Stomach (tissue), 19 donors: ENCODE results near the gene TRIM42. TPM values are rescaled to one million over a fixed set of nuclear protein-coding genes. Genes with fewer than 3 reads are reported as not detected.

Source experiments
- DNase-seq, 2 donors: peaks; one replicate each; pipeline versions ENCODE4 v3.0.0 to v3.0.0-alpha.2; 2013 to 2019
- H3K27ac ChIP-seq, 5 donors: fragments of 200-600 bp in 4 of 5; sonication (generic) in 4 of 5; one replicate each; pipeline ENCODE4 v1.5.1; 2013 to 2019; ENCODE audit warnings: mild to moderate bottlenecking in 1 of 5, moderate library complexity in 1 of 5
- H3K27me3 ChIP-seq, 3 donors: fragments of 200-600 bp; sonication (generic); one replicate each; pipeline ENCODE4 v1.5.1; 2017 to 2019; ENCODE audit warnings: mixed run types in 1 of 3
- H3K36me3 ChIP-seq, 4 donors: fragments of 200-600 bp; sonication (generic); 1 replicate in 3 of 4; 2 replicates in 1 of 4; pipeline ENCODE4 v1.5.1; 2016 to 2019
- H3K4me1 ChIP-seq, 4 donors: fragments of 200-600 bp; sonication (generic); one replicate each; pipeline ENCODE4 v1.5.1; 2016 to 2019
- H3K4me3 ChIP-seq, 4 donors: fragments of 200-600 bp; sonication (generic) in 3 of 4; one replicate each; pipeline ENCODE4 v1.5.1; 2016 to 2019; ENCODE audit warnings: mild to moderate bottlenecking in 1 of 4
- H3K9me3 ChIP-seq, 4 donors: fragments of 200-600 bp; sonication (generic); one replicate each; pipeline ENCODE4 v1.5.1; 2016 to 2019
- CTCF ChIP-seq, 7 experiments: fragments of 450-650 bp in 4 of 7; fragments of 200-600 bp in 3 of 7; sonication (generic) in 3 of 7; IDR thresholded peaks; one replicate each; pipeline ENCODE4 v1.5.1; 2016 to 2019; ENCODE audit warnings: antibody characterized with exemption in 7 of 7, control low read depth in 2 of 7, mild to moderate bottlenecking in 1 of 7
- EP300 ChIP-seq: sonication (generic); formaldehyde crosslinking; IDR thresholded peaks from one replicate; pipeline ENCODE4 v1.6.1; 2017; ENCODE audit warnings: antibody characterized with exemption
- POLR2A ChIP-seq, 4 donors: fragments of 450-650 bp; IDR thresholded peaks; one replicate each; pipeline ENCODE4 v1.6.1; 2016; ENCODE audit warnings: antibody characterized with exemption in 4 of 4, control low read depth in 2 of 4, mild to moderate bottlenecking in 1 of 4, moderate library complexity in 1 of 4
- POLR2AphosphoS5 ChIP-seq, 3 donors: sonication (generic); formaldehyde crosslinking; IDR thresholded peaks; one replicate each; pipeline ENCODE4 v1.6.1; 2016; ENCODE audit warnings: antibody characterized with exemption in 3 of 3
- WGBS, 5 donors: extraction: QIAGEN DNeasy Blood & Tissue Kit in 3 of 5; methylation state at CpG; one replicate each; pipeline versions ENCODE4 v1.1.5 to v1.1.7; 2013 to 2018; 5-methylcytosine and 5-hydroxymethylcytosine counted together
- intact Hi-C: fragments of 100-400 bp; cut with DNase I; formaldehyde crosslinking; loops from one replicate; pipeline ENCODE4 v1.15.1; 2023; ENCODE audit warnings: low total_unique reads
- long read RNA-seq, 10 donors: transcript quantifications; one replicate each; lab custom pipeline, GENCODE V29; 2026
- polyA plus RNA-seq, 3 donors: library from polyadenylated mRNA; stranded (reverse); fragments of 200-250 nt; gene quantifications; one replicate each; pipeline ENCODE4 v1.2.3, GENCODE V29; 2013
- total RNA-seq, 5 donors: library from RNA; depleted of rRNA; stranded (reverse); fragments of >200 nt; gene quantifications; one replicate each; pipeline versions ENCODE4 v1.1.0 to v1.2.3, GENCODE V29; 2014 to 2016
- donor health status: healthy with polysubstance abuse.
- donor health status: Bipolar disorder and iron deficiency.
- donor health status: healthy.

The TRIM42 gene
- total RNA-seq (not detected), polyA plus RNA-seq (not detected)
- long read RNA-seq, donor 1 = 0 reads
- long read RNA-seq, donor 2 = 0 reads
- long read RNA-seq, donor 3 = 0 reads
- long read RNA-seq, donor 4 = 0 reads
- long read RNA-seq, donor 5 = 0 reads
- long read RNA-seq, donor 6 = 0 reads
- long read RNA-seq, donor 7 = 0 reads
- long read RNA-seq, donor 8 = 0 reads
- long read RNA-seq, donor 9 = 0 reads
- long read RNA-seq, donor 10 = 0 reads

GRCh38 chr3:140677764-140678163 lies at the start of gene TRIM42:
TSS of gene TRIM42 (plus strand) at chr3:140678064. CDS start at chr3:140678230, 166 bp downstream.
- no peak for DNase-seq
- Histone ChIP-seq H3K4me3 (no peak within 1 kb of the TSS), H3K27ac (no peak within 1 kb of the TSS), H3K36me3 (no peaks in the 10 kb centered on the region), H3K9me3 (peaks cover 0 to 8% (median 3%) of the 10 kb centered on the region in 4 donors), H3K4me1 (no peaks in the 10 kb centered on the region), H3K27me3 (no peaks in the 10 kb centered on the region)
- intact Hi-C loops = no loop called here
- 78 to 88% (median 83%) methylated on average over 2 of the region's 2 CpGs for WGBS, 5 donors
- TF ChIP-seq CTCF (IDR thresholded peaks at IDR 0.05) (no peak), POLR2AphosphoS5 (IDR thresholded peaks at IDR 0.05) (no peak), POLR2A (IDR thresholded peaks at IDR 0.05) (no peak), EP300 (no peak)

GRCh38 chr3:140628606-140629005 lies 49.3 kb upstream of the TRIM42 start:
- H3K4me1 ChIP-seq = no peaks in the 10 kb centered on the region
- H3K36me3 ChIP-seq = no peaks in the 10 kb centered on the region
- intact Hi-C loops = no loop called here
- H3K27ac ChIP-seq = no peak overlapping the region
- no peaks in the 10 kb centered on the region for H3K9me3 ChIP-seq
- H3K27me3 ChIP-seq = no peaks in the 10 kb centered on the region
- 16 to 50% (median 33%) methylated on average over 4 of the region's 4 CpGs for WGBS, 5 donors
- no peak for DNase-seq
- no peak for TF ChIP-seq POLR2AphosphoS5 (IDR thresholded peaks at IDR 0.05)
- TF ChIP-seq EP300 = no peak
- no peak for TF ChIP-seq POLR2A (IDR thresholded peaks at IDR 0.05)
- TF ChIP-seq CTCF (IDR thresholded peaks at IDR 0.05) = no peak
- no peak overlapping the region for H3K4me3 ChIP-seq

DNA sequence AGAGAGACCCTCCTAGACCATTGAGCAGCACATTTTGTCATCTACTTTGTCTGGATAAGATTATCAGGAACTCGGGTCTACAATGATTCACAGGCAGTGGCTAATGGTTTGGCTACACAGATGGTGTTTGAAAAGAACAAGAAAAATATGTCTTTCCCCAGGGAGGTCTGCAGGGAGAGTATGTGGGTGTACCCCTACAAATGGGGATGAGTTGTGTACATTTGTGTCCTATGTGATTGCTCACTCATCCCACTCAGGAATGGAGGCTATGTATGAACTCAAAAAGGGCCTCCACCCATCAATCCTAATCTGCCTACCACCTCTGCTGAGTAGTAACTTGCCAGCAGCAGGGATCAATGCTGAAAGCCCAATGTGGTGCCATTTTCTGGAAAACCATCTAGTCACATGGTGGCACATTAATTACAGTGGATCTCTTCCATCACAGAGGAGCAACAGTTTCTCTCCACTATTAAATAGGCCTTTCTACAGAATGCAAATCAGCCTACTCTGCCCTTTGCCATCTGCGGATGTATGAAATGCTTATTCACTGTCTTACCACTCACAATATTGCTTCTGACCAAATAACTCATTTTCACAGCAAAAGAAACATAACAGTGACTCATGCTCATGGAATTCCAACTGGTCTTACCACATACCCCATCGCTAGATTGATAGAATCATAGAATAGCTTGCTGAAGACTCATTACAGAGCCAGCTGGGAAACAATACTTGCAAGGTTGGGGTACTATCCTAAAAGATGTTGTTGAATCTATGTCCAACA lies 48.3 kb upstream of the TRIM42 start:
- H3K4me1 ChIP-seq = no peaks in the 10 kb centered on the region
- H3K9me3 ChIP-seq = no peaks in the 10 kb centered on the region
- H3K36me3 ChIP-seq = no peaks in the 10 kb centered on the region
- 65 to 77% (median 69%) methylated on average over 3 of the region's 3 CpGs for WGBS, 5 donors
- no peak overlapping the region for H3K4me3 ChIP-seq
- no peak for TF ChIP-seq POLR2AphosphoS5 (IDR thresholded peaks at IDR 0.05)
- TF ChIP-seq CTCF (IDR thresholded peaks at IDR 0.05) = no peak
- TF ChIP-seq EP300 = no peak
- H3K27ac ChIP-seq = no peak overlapping the region
- intact Hi-C loops = no loop called here
- H3K27me3 ChIP-seq = no peaks in the 10 kb centered on the region
- no peak for DNase-seq

GRCh38 chr3:140630366-140630765 lies 47.5 kb upstream of the TRIM42 start:
- no peaks in the 10 kb centered on the region for H3K27me3 ChIP-seq
- no peaks in the 10 kb centered on the region for H3K9me3 ChIP-seq
- H3K27ac ChIP-seq = no peak overlapping the region
- 58 to 75% (median 69%) methylated on average over 5 of the region's 5 CpGs for WGBS, 5 donors
- H3K4me3 ChIP-seq = no peak overlapping the region
- no peak for TF ChIP-seq EP300
- TF ChIP-seq CTCF (IDR thresholded peaks at IDR 0.05) = no peak
- no peak for TF ChIP-seq POLR2A (IDR thresholded peaks at IDR 0.05)
- no peak for TF ChIP-seq POLR2AphosphoS5 (IDR thresholded peaks at IDR 0.05)
- no peaks in the 10 kb centered on the region for H3K36me3 ChIP-seq
- H3K4me1 ChIP-seq = no peaks in the 10 kb centered on the region
- DNase-seq = no peak
- intact Hi-C loops = no loop called here
